GM12878 (cell line): Measurements from ENCODE around the gene IGFBP1. TPM values are rescaled to one million over a fixed set of nuclear protein-coding genes. Genes with fewer than 3 reads are reported as not detected.
A peak's percentile ranks its signal among the peaks of the same experiment; 100 is the strongest.

Experiments
- ATAC-seq: fragments of 200-7000 bp; cut with Tn5 transposase; 3 replicates; pipeline ENCODE4 v1.9.1; 2020; ENCODE audit warnings: mild to moderate bottlenecking, moderate library complexity
- BruUV-seq: library from RNA; stranded (reverse); fragments of 400-500 nt; replicated peaks from 2 replicates; lab custom pipeline; 2021; lab: Mats Ljungman, UMichigan
- CTCF ChIA-PET: fragments of 300-600 bp; sonication (Branson Sonifier 250); formaldehyde crosslinking; extraction: SDS; loops from one replicate; lab custom pipeline; 2021; ENCODE audit warnings: inconsistent platforms; lab: Yijun Ruan, JAX
- POLR2A ChIA-PET: fragments of 350-600 bp; formaldehyde crosslinking; extraction: SDS; loops from one replicate; lab custom pipeline; 2021; ENCODE audit warnings: inconsistent platforms; lab: Charles Lee
- RAD21 ChIA-PET: fragments of 300-600 bp; sonication (Branson Sonifier 250); formaldehyde crosslinking; loops from one replicate; lab custom pipeline; 2023; ENCODE audit warnings: antibody characterized with exemption; ENCODE audit not compliant: unreplicated experiment; lab: Charles Lee
- SMC1A ChIA-PET: fragments of 300-600 bp; sonication (Branson Sonifier 250); formaldehyde crosslinking; loops from one replicate; lab custom pipeline; 2023; ENCODE audit not compliant: unreplicated experiment, uncharacterized antibody; lab: Charles Lee
- DNase-seq: peaks from one replicate; pipeline ENCODE4 v3.0.0-alpha.2; 2011; ENCODE audit warnings: low read depth, low spot score
- FAIRE-seq: peaks from 3 replicates; lab custom pipeline; 2011; peaks lifted over from hg19 to GRCh38; lab: Jason Lieb, UNC
- H2AFZ ChIP-seq: 2 replicates; pipeline ENCODE4 v1.6.0; 2011; ENCODE audit warnings: low read depth, low read length, control low read depth; ENCODE audit not compliant: control insufficient read depth
- H3K27ac ChIP-seq: 2 replicates; pipeline ENCODE4 v1.5.1; 2011; ENCODE audit warnings: control low read depth; ENCODE audit not compliant: control insufficient read depth, insufficient read depth
- H3K27me3 ChIP-seq, 2 experiments: replicated peaks in 1 of 2; 2 replicates each; pipeline versions ENCODE4 v1.6.0 to v1.6.1; 2011; ENCODE audit warnings: low read length in 1 of 2; ENCODE audit not compliant: control insufficient read depth in 2 of 2, insufficient read depth in 2 of 2
- H3K36me3 ChIP-seq, 2 experiments: 2 replicates each; pipeline ENCODE4 v1.5.1; 2011; ENCODE audit warnings: low read length in 1 of 2; ENCODE audit not compliant: control insufficient read depth in 2 of 2, insufficient read depth in 2 of 2
- H3K4me1 ChIP-seq: 2 replicates; pipeline ENCODE4 v1.6.1; 2011; ENCODE audit warnings: mild to moderate bottlenecking, low read length, moderate library complexity, mixed read lengths; ENCODE audit not compliant: control insufficient read depth, insufficient read depth
- H3K4me2 ChIP-seq: 2 replicates; pipeline ENCODE4 v1.6.0; 2011; ENCODE audit warnings: control low read depth; ENCODE audit not compliant: control insufficient read depth, insufficient read depth
- H3K4me3 ChIP-seq: fragments of 200-600 bp; sonication (generic); 2 replicates; pipeline ENCODE4 v1.5.1; 2016
- H3K79me2 ChIP-seq: 2 replicates; pipeline ENCODE4 v1.6.0; 2011; ENCODE audit warnings: low read length; ENCODE audit not compliant: control insufficient read depth, insufficient read depth
- H3K9ac ChIP-seq: 2 replicates; pipeline ENCODE4 v1.8.0; 2011; ENCODE audit warnings: low read length, control low read depth, mixed read lengths; ENCODE audit not compliant: control insufficient read depth, insufficient read depth
- H3K9me3 ChIP-seq: replicated peaks from 3 replicates; pipeline ENCODE4 v1.5.1; 2011; ENCODE audit warnings: mild to moderate bottlenecking, low read length; ENCODE audit not compliant: control insufficient read depth, insufficient read depth
- H4K20me1 ChIP-seq: 2 replicates; pipeline ENCODE4 v1.6.0; 2011; ENCODE audit not compliant: control insufficient read depth, insufficient read depth
- IKZF1 ChIP-seq: fragments of 450-650 bp; conservative IDR thresholded peaks from 2 replicates; pipeline ENCODE4 v1.6.1; 2017; ENCODE audit warnings: antibody characterized with exemption, mild to moderate bottlenecking
- ZBTB33 ChIP-seq: fragments of 450-650 bp; IDR thresholded peaks from 2 replicates; pipeline ENCODE4 v1.6.1; 2017; ENCODE audit warnings: mild to moderate bottlenecking
- WGBS: methylation state at CpG from one replicate; pipeline ENCODE4 v1.1.6; 2016; ENCODE audit warnings: low lambda C conversion rate; ENCODE audit not compliant: insufficient replicate concordance, insufficient coverage; ENCODE audit errors: missing lambda C conversion rate; 5-methylcytosine and 5-hydroxymethylcytosine counted together
- in situ Hi-C: fragments of 300-500 bp; cut with MboI; formaldehyde crosslinking; loops from 9 replicates; pipeline ENCODE4 v1.14.3; 2018; ENCODE audit warnings: mixed read lengths
- intact Hi-C: fragments of 100-400 bp; cut with micrococcal nuclease; formaldehyde crosslinking; loops from one replicate; pipeline ENCODE4 v1.14.2; 2022; ENCODE audit not compliant: unreplicated experiment
- polyA plus RNA-seq, 11 experiments: library from polyadenylated mRNA; depleted of rRNA in 4 of 11; unstranded in 6 of 11; stranded (reverse) in 5 of 11; fragments of >200 nt; fragmentation: Nextera tagmentation in 4 of 11; fragmentation: Illumina TruSeq in 1 of 11; extraction: Ambion mirVana in 4 of 11; extraction: Trizol in 1 of 11; gene quantifications; 1 replicate in 1 of 11; 2 replicates in 10 of 11; pipeline versions ENCODE4 v1.2.1 to v1.2.3, GENCODE V29; 2011 to 2016; ENCODE audit warnings: inconsistent platforms in 2 of 11, missing spikeins in 2 of 11, low read depth in 1 of 11
- total RNA-seq, 4 experiments: library from RNA; depleted of rRNA in 3 of 4; stranded (reverse); fragments of >200 nt in 3 of 4; fragmentation: Illumina TruSeq in 1 of 4; extraction: Trizol in 1 of 4; gene quantifications; 2 replicates each; pipeline versions ENCODE4 v1.2.1 to v1.2.3, GENCODE V29; 2013 to 2021
- TF ChIP-seq, protein P1 (sequence below), 3 experiments: IDR thresholded peaks in 2 of 3; conservative IDR thresholded peaks in 1 of 3; 2 replicates each; pipeline ENCODE4 v1.5.1; 2011; ENCODE audit warnings: low read depth in 3 of 3, low read length in 3 of 3, mild to moderate bottlenecking in 3 of 3, control low read depth in 2 of 3, moderate library complexity in 2 of 3, inconsistent platforms in 1 of 3, mixed read lengths in 1 of 3; ENCODE audit not compliant: control insufficient read depth in 2 of 3, insufficient read depth in 1 of 3; ENCODE audit errors: extremely low read depth in 1 of 3

IGFBP1 gene
- total and polyA plus RNA-seq, 10 of the 15 experiments (the other 5 are each of a cell fraction or from before 2014, with no cell fraction given), result 0.13 TPM; not detected in 9

- FAIRE-seq (no peak), ATAC-seq (no peak; the same call in 2 of the 3 replicates), DNase-seq (no peak)
- no peaks in the 10 kb centered on the region for H4K20me1 ChIP-seq
- no peak overlapping the region for H3K27ac ChIP-seq
- ChIA-PET RAD21 (interaction anchor here (1.0 to 1.4 kb wide), 2 partner anchors 16 to 216 kb away, joined by 3 to 5 read pairs; no protein-coding TSS in a partner anchor), SMC1A (interaction anchor here (0.9 to 1.2 kb wide), 2 partner anchors 16 to 17 kb away, joined by 3 read pairs; no protein-coding TSS in a partner anchor), POLR2A (interaction anchor here (0.5 kb wide), 1 partner anchor 343 kb away, joined by 7 read pairs; no protein-coding TSS in a partner anchor), CTCF (interaction anchor here (1.3 to 3.5 kb wide), 3 partner anchors 13 to 21 kb away, joined by 3 to 15 read pairs (median 7); no protein-coding TSS in a partner anchor)
- no peak overlapping the region for H3K9ac ChIP-seq
- no TSS peak for BruUV-seq
- H3K4me1 ChIP-seq, result no peaks in the 10 kb centered on the region
- no peaks in the 10 kb centered on the region for H3K79me2 ChIP-seq
- in situ Hi-C loops (no loop called here), intact Hi-C loops (no loop called here)
- WGBS, result 49% methylated on average over 22 of the region's 22 CpGs
- no peak overlapping the region for H3K4me3 ChIP-seq
- H3K9me3 ChIP-seq, result no peaks in the 10 kb centered on the region
- H3K27me3 ChIP-seq, result no peaks in the 10 kb centered on the region
- no peak overlapping the region for H3K4me2 ChIP-seq
- H3K36me3 ChIP-seq, result no peaks in the 10 kb centered on the region
- TF ChIP-seq IKZF1 (peak; percentile 24; the same call in 1 of the 2 replicates), ZBTB33 (no peak)
- TF ChIP-seq, protein P1, sequence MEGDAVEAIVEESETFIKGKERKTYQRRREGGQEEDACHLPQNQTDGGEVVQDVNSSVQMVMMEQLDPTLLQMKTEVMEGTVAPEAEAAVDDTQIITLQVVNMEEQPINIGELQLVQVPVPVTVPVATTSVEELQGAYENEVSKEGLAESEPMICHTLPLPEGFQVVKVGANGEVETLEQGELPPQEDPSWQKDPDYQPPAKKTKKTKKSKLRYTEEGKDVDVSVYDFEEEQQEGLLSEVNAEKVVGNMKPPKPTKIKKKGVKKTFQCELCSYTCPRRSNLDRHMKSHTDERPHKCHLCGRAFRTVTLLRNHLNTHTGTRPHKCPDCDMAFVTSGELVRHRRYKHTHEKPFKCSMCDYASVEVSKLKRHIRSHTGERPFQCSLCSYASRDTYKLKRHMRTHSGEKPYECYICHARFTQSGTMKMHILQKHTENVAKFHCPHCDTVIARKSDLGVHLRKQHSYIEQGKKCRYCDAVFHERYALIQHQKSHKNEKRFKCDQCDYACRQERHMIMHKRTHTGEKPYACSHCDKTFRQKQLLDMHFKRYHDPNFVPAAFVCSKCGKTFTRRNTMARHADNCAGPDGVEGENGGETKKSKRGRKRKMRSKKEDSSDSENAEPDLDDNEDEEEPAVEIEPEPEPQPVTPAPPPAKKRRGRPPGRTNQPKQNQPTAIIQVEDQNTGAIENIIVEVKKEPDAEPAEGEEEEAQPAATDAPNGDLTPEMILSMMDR (IDR thresholded peaks at IDR 0.05 in 2 of 3, conservative IDR thresholded peaks at IDR 0.05 in 1 of 3; ENCODE audit: control insufficient read depth in 2 of 3, extremely low read depth in 1 of 3, insufficient read depth in 1 of 3, low read depth in 3 of 3, low read length in 3 of 3), result peak in 1 of 3 experiments; percentile 21; a peak in 1 of 6 replicates
- H2AFZ ChIP-seq, result no peak overlapping the region
Measured at GRCh38 chr7:45938626-45939302, 50.5 kb downstream of the IGFBP1 start.
